Loucy (cell line): ENCODE results near the gene LOX.

Source experiments
- H2AFZ ChIP-seq: fragments of 200-600 bp; sonication (generic); 2 replicates; pipeline ENCODE4 v1.6.0; 2016; ENCODE audit warnings: antibody characterized with exemption, mild to moderate bottlenecking, low read length, moderate library complexity
- H3F3A ChIP-seq: fragments of 200-600 bp; 2 replicates; pipeline ENCODE4 v1.6.0; 2016; ENCODE audit warnings: antibody characterized with exemption, low read depth, mild to moderate bottlenecking
- H3K27me3 ChIP-seq: fragments of 200-600 bp; sonication (generic); 2 replicates; pipeline ENCODE4 v1.6.1; 2014; ENCODE audit warnings: low read length, mild to moderate bottlenecking; ENCODE audit not compliant: insufficient read depth, poor library complexity, severe bottlenecking
- H3K36me3 ChIP-seq: fragments of 200-600 bp; sonication (generic); 2 replicates; pipeline ENCODE4 v1.6.1; 2016; ENCODE audit warnings: low read length; ENCODE audit not compliant: insufficient read depth
- H3K4me1 ChIP-seq: fragments of 200-600 bp; sonication (generic); 2 replicates; pipeline ENCODE4 v1.5.1; 2014; ENCODE audit warnings: low read length, mild to moderate bottlenecking; ENCODE audit not compliant: insufficient read depth, poor library complexity, severe bottlenecking
- H3K4me2 ChIP-seq: fragments of 200-600 bp; sonication (generic); 2 replicates; pipeline ENCODE4 v1.6.0; 2014; ENCODE audit warnings: antibody characterized with exemption, low read length, low read depth, mild to moderate bottlenecking; ENCODE audit not compliant: poor library complexity, severe bottlenecking
- H3K4me3 ChIP-seq: fragments of 200-600 bp; sonication (generic); 2 replicates; pipeline ENCODE4 v1.5.1; 2014; ENCODE audit warnings: low read length, mild to moderate bottlenecking, mixed read lengths; ENCODE audit not compliant: poor library complexity, severe bottlenecking
- H3K79me2 ChIP-seq: fragments of 200-600 bp; sonication (generic); 2 replicates; pipeline ENCODE4 v1.6.1; 2014; ENCODE audit warnings: low read length; ENCODE audit not compliant: insufficient read depth
- H3K9ac ChIP-seq: fragments of 200-600 bp; sonication (generic); 2 replicates; pipeline ENCODE4 v1.6.0; 2014; ENCODE audit warnings: mild to moderate bottlenecking, low read depth, low read length, moderate library complexity; ENCODE audit not compliant: poor library complexity, severe bottlenecking
- H3K9me2 ChIP-seq: fragments of 200-600 bp; sonication (generic); replicated peaks from 2 replicates; pipeline ENCODE4 v1.6.1; 2016; ENCODE audit warnings: low read depth, low read length, mixed read lengths
- H3K9me3 ChIP-seq: fragments of 200-600 bp; sonication (generic); 2 replicates; pipeline ENCODE4 v1.6.1; 2014; ENCODE audit warnings: mild to moderate bottlenecking, antibody characterized with exemption, low read length, low read depth; ENCODE audit not compliant: insufficient read depth
- H4K20me1 ChIP-seq: fragments of 200-600 bp; sonication (generic); 2 replicates; pipeline ENCODE4 v1.6.0; 2014; ENCODE audit warnings: antibody characterized with exemption, low read length, mild to moderate bottlenecking; ENCODE audit not compliant: insufficient read depth, poor library complexity, severe bottlenecking
- EZH2phosphoT487 ChIP-seq: fragments of 200-600 bp; IDR thresholded peaks from 2 replicates; pipeline ENCODE4 v1.6.1; 2018; ENCODE audit warnings: antibody characterized with exemption, mild to moderate bottlenecking, moderate library complexity, borderline replicate concordance
- TF ChIP-seq, protein P1 (sequence below): fragments of 200-600 bp; sonication (generic); conservative IDR thresholded peaks from 2 replicates; pipeline ENCODE4 v1.5.1; 2014; ENCODE audit warnings: mild to moderate bottlenecking, antibody characterized with exemption, low read length

LOX gene

DNA sequence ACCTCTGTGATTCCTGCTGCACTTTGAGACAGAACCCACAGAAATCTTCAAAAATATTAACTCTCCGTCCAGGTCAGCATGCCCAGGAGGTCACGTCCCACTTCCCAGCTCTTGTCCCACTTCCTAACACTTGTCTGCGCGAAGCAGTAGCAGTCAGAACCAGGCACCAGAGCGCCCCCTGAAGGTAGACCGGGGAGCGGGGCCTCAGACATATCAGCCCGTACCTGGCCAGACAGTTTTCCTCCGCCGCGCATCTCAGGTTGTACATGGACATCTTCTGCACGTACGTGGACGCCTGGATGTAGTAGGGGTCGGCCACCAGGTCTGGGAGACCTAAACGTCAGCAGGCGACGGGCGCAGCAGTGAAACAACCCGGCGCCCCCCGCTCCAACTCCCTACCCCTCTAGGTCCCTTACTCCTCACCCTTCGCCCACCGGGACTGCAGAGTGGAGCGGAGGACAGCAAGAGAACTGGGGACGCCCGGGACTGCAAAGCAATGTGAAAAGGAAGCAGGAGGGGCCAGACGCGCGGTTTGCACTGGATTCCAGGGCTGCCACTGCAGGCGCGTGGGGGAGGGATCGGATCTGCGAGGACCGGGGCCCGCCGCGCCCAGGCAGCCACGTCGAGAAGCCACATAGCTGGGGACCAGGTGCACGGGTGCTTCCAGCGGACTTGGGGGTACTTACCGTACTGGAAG, 1.2 kb downstream of the LOX start:
- no peaks in the 10 kb centered on the region for H3K9me3 ChIP-seq
- TF ChIP-seq EZH2phosphoT487 = no peak
- TF ChIP-seq, protein P1, sequence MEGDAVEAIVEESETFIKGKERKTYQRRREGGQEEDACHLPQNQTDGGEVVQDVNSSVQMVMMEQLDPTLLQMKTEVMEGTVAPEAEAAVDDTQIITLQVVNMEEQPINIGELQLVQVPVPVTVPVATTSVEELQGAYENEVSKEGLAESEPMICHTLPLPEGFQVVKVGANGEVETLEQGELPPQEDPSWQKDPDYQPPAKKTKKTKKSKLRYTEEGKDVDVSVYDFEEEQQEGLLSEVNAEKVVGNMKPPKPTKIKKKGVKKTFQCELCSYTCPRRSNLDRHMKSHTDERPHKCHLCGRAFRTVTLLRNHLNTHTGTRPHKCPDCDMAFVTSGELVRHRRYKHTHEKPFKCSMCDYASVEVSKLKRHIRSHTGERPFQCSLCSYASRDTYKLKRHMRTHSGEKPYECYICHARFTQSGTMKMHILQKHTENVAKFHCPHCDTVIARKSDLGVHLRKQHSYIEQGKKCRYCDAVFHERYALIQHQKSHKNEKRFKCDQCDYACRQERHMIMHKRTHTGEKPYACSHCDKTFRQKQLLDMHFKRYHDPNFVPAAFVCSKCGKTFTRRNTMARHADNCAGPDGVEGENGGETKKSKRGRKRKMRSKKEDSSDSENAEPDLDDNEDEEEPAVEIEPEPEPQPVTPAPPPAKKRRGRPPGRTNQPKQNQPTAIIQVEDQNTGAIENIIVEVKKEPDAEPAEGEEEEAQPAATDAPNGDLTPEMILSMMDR = 0 out of 2 replicates have a peak, but pooled peaks have one; percentile 16
- H2AFZ ChIP-seq = no peak overlapping the region

DNA sequence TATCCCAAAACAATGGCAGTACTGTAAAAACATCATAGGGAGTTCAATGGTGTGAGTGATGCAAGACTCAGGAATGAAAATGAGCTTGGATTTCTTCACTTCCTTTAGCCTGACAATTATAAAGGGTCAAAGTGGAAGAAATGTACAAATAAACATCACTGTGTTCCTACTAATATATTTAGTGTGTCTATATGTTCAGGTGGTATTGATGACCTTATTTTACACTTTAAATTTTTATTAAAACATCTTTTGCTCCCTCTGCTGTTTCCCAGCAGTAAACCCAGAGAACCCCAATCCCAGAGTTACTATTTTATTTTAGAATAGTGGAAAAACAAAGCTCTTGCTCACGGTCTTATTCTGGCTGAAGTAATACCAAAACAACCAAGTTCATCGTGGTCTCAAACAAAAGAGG, 2.0 kb downstream of the LOX start:
- H3K4me1 ChIP-seq = no peaks in the 10 kb centered on the region
- TF ChIP-seq, protein P1 = no peak
- no peak for TF ChIP-seq EZH2phosphoT487
- H3K36me3 ChIP-seq = no peaks in the 10 kb centered on the region
- no peaks in the 10 kb centered on the region for H3F3A ChIP-seq
- no peaks in the 10 kb centered on the region for H3K79me2 ChIP-seq
- no peak overlapping the region for H3K4me2 ChIP-seq
- no peaks in the 10 kb centered on the region for H3K9me3 ChIP-seq
- H4K20me1 ChIP-seq = no peaks in the 10 kb centered on the region
- no peaks in the 10 kb centered on the region for H3K9me2 ChIP-seq
- no peaks in the 10 kb centered on the region for H3K27me3 ChIP-seq
- no peak overlapping the region for H2AFZ ChIP-seq
- H3K9ac ChIP-seq = no peak overlapping the region
- H3K4me3 ChIP-seq = no peak overlapping the region

More for the DNA sequence above, 1.2 kb downstream of the LOX start:
- H4K20me1 ChIP-seq = no peaks in the 10 kb centered on the region
- no peak overlapping the region for H3K4me3 ChIP-seq
- no peaks in the 10 kb centered on the region for H3K4me1 ChIP-seq
- H3K4me2 ChIP-seq = no peak overlapping the region
- H3K9ac ChIP-seq = no peak overlapping the region
- no peaks in the 10 kb centered on the region for H3K36me3 ChIP-seq
- no peaks in the 10 kb centered on the region for H3K27me3 ChIP-seq
- no peaks in the 10 kb centered on the region for H3K9me2 ChIP-seq
- H3F3A ChIP-seq = no peaks in the 10 kb centered on the region
- H3K79me2 ChIP-seq = no peaks in the 10 kb centered on the region

DNA sequence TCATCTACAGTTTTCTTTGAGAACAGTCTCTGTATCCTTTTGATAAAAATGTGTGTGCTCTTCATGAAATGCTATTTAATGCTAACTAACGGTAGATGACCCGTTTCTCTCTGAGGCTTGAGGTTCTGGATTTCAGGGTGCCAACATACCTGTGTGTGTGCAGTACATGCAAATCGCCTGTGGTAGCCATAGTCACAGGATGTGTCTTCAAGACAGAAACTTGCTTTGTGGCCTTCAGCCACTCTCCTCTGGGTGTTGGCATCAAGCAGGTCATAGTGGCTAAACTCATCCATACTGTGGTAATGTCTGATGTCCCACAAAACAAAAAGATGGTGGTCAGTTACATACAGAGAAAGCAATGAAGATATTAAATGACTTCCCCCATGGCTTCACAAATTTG, 4.2 kb downstream of the LOX start:
- Histone ChIP-seq H3K4me1 (no peaks in the 10 kb centered on the region), H3K9ac (no peak overlapping the region), H3K27me3 (no peaks in the 10 kb centered on the region), H3K4me3 (no peak overlapping the region), H4K20me1 (no peaks in the 10 kb centered on the region), H3K36me3 (no peaks in the 10 kb centered on the region), H3K4me2 (no peak overlapping the region), H2AFZ (no peak overlapping the region), H3K79me2 (no peaks in the 10 kb centered on the region), H3K9me2 (no peaks in the 10 kb centered on the region), H3K9me3 (no peaks in the 10 kb centered on the region), H3F3A (no peaks in the 10 kb centered on the region)
- no peak for TF ChIP-seq EZH2phosphoT487
- TF ChIP-seq, protein P1 = no peak
